ENCODE data around the gene MPST.

DNA sequence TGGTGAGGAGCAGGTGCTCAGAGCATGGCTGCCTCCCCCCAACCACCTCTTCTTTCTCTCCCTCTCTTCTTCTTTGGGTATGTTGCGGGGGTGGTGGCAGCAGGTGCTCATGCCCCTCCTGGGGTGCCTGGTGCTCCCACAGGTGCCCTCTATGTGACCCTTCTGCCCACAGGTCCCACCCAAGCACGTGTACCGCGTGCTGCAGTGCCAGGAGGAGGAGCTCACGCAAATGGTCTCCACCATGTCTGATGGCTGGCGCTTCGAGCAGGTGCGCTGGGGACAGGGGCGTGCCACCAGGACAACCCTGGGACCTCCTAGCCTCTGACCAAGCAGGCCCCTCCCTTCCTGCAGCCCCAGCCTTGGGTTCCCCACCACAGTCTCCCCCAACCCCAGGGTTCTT lies 37.7 kb downstream of the MPST start:
- TF ChIP-seq, protein P1, sequence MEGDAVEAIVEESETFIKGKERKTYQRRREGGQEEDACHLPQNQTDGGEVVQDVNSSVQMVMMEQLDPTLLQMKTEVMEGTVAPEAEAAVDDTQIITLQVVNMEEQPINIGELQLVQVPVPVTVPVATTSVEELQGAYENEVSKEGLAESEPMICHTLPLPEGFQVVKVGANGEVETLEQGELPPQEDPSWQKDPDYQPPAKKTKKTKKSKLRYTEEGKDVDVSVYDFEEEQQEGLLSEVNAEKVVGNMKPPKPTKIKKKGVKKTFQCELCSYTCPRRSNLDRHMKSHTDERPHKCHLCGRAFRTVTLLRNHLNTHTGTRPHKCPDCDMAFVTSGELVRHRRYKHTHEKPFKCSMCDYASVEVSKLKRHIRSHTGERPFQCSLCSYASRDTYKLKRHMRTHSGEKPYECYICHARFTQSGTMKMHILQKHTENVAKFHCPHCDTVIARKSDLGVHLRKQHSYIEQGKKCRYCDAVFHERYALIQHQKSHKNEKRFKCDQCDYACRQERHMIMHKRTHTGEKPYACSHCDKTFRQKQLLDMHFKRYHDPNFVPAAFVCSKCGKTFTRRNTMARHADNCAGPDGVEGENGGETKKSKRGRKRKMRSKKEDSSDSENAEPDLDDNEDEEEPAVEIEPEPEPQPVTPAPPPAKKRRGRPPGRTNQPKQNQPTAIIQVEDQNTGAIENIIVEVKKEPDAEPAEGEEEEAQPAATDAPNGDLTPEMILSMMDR (IDR thresholded peaks at IDR 0.05), result no peak
- no peak for TF ChIP-seq POLR2A (IDR thresholded peaks at IDR 0.05)
